ENCODE measurements around the gene METAP2. TPM values are rescaled to one million over a fixed set of nuclear protein-coding genes. Genes with fewer than 3 reads are reported as not detected.

The METAP2 gene
- total RNA-seq, 1 experiment from 2014 or later, result 127 TPM

GRCh38 chr12:95553197-95553943 is 79.4 kb downstream of the METAP2 start:
- Histone ChIP-seq H3K4me1 (ENCODE audit: control insufficient read depth in 1 of 2, insufficient read depth in 2 of 2, low read length in 2 of 2) (no peaks in the 10 kb centered on the region), H4K20me1 (ENCODE audit: insufficient read depth) (no peaks in the 10 kb centered on the region), H3K4me2 (ENCODE audit: low read length) (no peak overlapping the region), H2AFZ (ENCODE audit: low read depth, low read length, poor library complexity, severe bottlenecking) (no peak overlapping the region), H3K27me3 (ENCODE audit: insufficient read depth, low read length) (no peaks in the 10 kb centered on the region), H3K79me2 (ENCODE audit: insufficient read depth, low read length) (no peaks in the 10 kb centered on the region), H3K9me2 (ENCODE audit: insufficient read depth) (no peaks in the 10 kb centered on the region), H3K9ac (ENCODE audit: low read length) (no peak overlapping the region), H3K9me3 (ENCODE audit: control insufficient read depth in 1 of 2, insufficient read depth in 1 of 2, low read depth in 1 of 2, low read length in 2 of 2) (no peaks in the 10 kb centered on the region; a peak in 2 of 4 replicates), H3K36me3 (ENCODE audit: control insufficient read depth in 1 of 2, insufficient read depth in 2 of 2, low read length in 2 of 2) (no peaks in the 10 kb centered on the region), H3K27ac (ENCODE audit: low read depth, low read length) (no peak overlapping the region), H3K4me3 (replicated peaks in 1 of 2; ENCODE audit: low read depth in 1 of 2, low read length in 2 of 2) (no peak overlapping the region)
- POLR2A ChIA-PET, result no interaction called here
- BruUV-seq (replicated peaks), result no TSS peak
- RAD21 ChIA-PET (ENCODE audit: low non-redundant PET in 1 of 2, low total read pairs in 2 of 2, uncharacterized antibody in 2 of 2, unreplicated experiment in 2 of 2), result no interaction called here
- intact Hi-C loops (cut with micrococcal nuclease), result no loop called here
- TF ChIP-seq FOSL1 (IDR thresholded peaks at IDR 0.05; ENCODE audit: low read depth) (no peak), MAX (IDR thresholded peaks at IDR 0.05) (no peak), SIN3A (IDR thresholded peaks at IDR 0.05; ENCODE audit: low read depth) (no peak), CTCF (IDR thresholded peaks at IDR 0.05 in 2 of 3, conservative IDR thresholded peaks at IDR 0.05 in 1 of 3; ENCODE audit: borderline replicate concordance in 1 of 3, insufficient read depth in 1 of 3, low read depth in 2 of 3, low read length in 2 of 3) (no peak), POLR2A (IDR thresholded peaks at IDR 0.05; ENCODE audit: borderline replicate concordance, extremely low read depth, insufficient read depth, insufficient read length) (no peak), RAD21 (IDR thresholded peaks at IDR 0.05; ENCODE audit: low read depth) (no peak), CBX3 (IDR thresholded peaks at IDR 0.05; ENCODE audit: low read depth) (no peak), JUND (IDR thresholded peaks at IDR 0.05) (no peak), POLR2AphosphoS5 (IDR thresholded peaks at IDR 0.05; ENCODE audit: low read depth, low read length) (no peak), EZH2 (IDR thresholded peaks at IDR 0.05) (no peak), REST (IDR thresholded peaks at IDR 0.05; ENCODE audit: low read depth) (no peak), ATF3 (IDR thresholded peaks at IDR 0.05) (no peak), ZBTB33 (IDR thresholded peaks at IDR 0.05; ENCODE audit: extremely low read depth, insufficient replicate concordance, low read length) (no peak), ZFX (IDR thresholded peaks at IDR 0.05) (no peak), YY1 (IDR thresholded peaks at IDR 0.05; ENCODE audit: extremely low read depth, insufficient replicate concordance, low read depth, low read length) (no peak), ELF1 (IDR thresholded peaks at IDR 0.05; ENCODE audit: borderline replicate concordance, low read depth) (no peak), EZH2phosphoT487 (IDR thresholded peaks at IDR 0.05; ENCODE audit: borderline replicate concordance) (no peak), SRF (IDR thresholded peaks at IDR 0.05; ENCODE audit: low read depth) (no peak)
- CTCF ChIA-PET, result no interaction called here
- no peak for DNase-seq (ENCODE audit: low read depth, low spot score)
- ATAC-seq, result no peak

Measured in HCT116 (cell line).